ENCODE measurements around the gene IQCM.

The IQCM gene

GRCh38 chr4:149715822-149716585 lies 99.6 kb downstream of the IQCM start:
- H3K27me3 ChIP-seq (replicated peaks in 2 of 5; ENCODE audit: control insufficient read depth in 4 of 5, insufficient read depth in 5 of 5, low read length in 4 of 5) = no peaks in the 10 kb centered on the region
- H3K27ac ChIP-seq (ENCODE audit: insufficient read depth in 1 of 2, low read depth in 1 of 2, low read length in 2 of 2, poor library complexity in 1 of 2, severe bottlenecking in 2 of 2) = no peak overlapping the region
- H3K4me1 ChIP-seq (ENCODE audit: control extremely low read depth in 1 of 4, control insufficient read depth in 4 of 4, insufficient read depth in 4 of 4, low read length in 3 of 4) = no peaks in the 10 kb centered on the region
- H3K36me3 ChIP-seq (ENCODE audit: control insufficient read depth in 4 of 4, insufficient read depth in 4 of 4, low read length in 3 of 4) = no peaks in the 10 kb centered on the region
- ChIA-PET POLR2A (no interaction called here), CTCF (no interaction called here)
- no peak overlapping the region for H3K4me3 ChIP-seq (ENCODE audit: control insufficient read depth in 1 of 7, extremely low read depth in 1 of 7, insufficient read depth in 4 of 7, low read depth in 2 of 7, low read length in 6 of 7)
- DNase-seq = no peak
- H3K9me3 ChIP-seq (ENCODE audit: control extremely low read depth in 1 of 5, control insufficient read depth in 4 of 5, insufficient read depth in 2 of 5, low read depth in 1 of 5, low read length in 4 of 5) = no peaks in the 10 kb centered on the region
- WGBS (ENCODE audit: insufficient coverage) = 95% methylated on average over 10 of the region's 14 CpGs

- Histone ChIP-seq H3K4me1 (ENCODE audit: control extremely low read depth in 1 of 4, control insufficient read depth in 4 of 4, insufficient read depth in 4 of 4, low read length in 3 of 4) (no peaks in the 10 kb centered on the region), H3K27ac (ENCODE audit: insufficient read depth in 1 of 2, low read depth in 1 of 2, low read length in 2 of 2, poor library complexity in 1 of 2, severe bottlenecking in 2 of 2) (no peak overlapping the region), H3K9me3 (ENCODE audit: control extremely low read depth in 1 of 5, control insufficient read depth in 4 of 5, insufficient read depth in 2 of 5, low read depth in 1 of 5, low read length in 4 of 5) (no peaks in the 10 kb centered on the region), H3K4me3 (ENCODE audit: control insufficient read depth in 1 of 7, extremely low read depth in 1 of 7, insufficient read depth in 4 of 7, low read depth in 2 of 7, low read length in 6 of 7) (no peak overlapping the region), H3K27me3 (replicated peaks in 2 of 5; ENCODE audit: control insufficient read depth in 4 of 5, insufficient read depth in 5 of 5, low read length in 4 of 5) (no peaks in the 10 kb centered on the region), H3K36me3 (ENCODE audit: control insufficient read depth in 4 of 4, insufficient read depth in 4 of 4, low read length in 3 of 4) (no peaks in the 10 kb centered on the region)
- no peak for DNase-seq
- WGBS (ENCODE audit: insufficient coverage) = 61% methylated on average over 3 of the region's 3 CpGs
- ChIA-PET POLR2A (no interaction called here), CTCF (no interaction called here)
These were observed 102.6 kb downstream of the IQCM start for GRCh38 chr4:149713031-149713430.

GRCh38 chr4:149711593-149712365 lies 103.9 kb downstream of the IQCM start:
- DNase-seq = no peak
- ChIA-PET CTCF (no interaction called here), POLR2A (no interaction called here)
- H3K27ac ChIP-seq (ENCODE audit: insufficient read depth in 1 of 2, low read depth in 1 of 2, low read length in 2 of 2, poor library complexity in 1 of 2, severe bottlenecking in 2 of 2) = no peak overlapping the region
- H3K4me3 ChIP-seq (ENCODE audit: control insufficient read depth in 1 of 7, extremely low read depth in 1 of 7, insufficient read depth in 4 of 7, low read depth in 2 of 7, low read length in 6 of 7) = no peak overlapping the region
- WGBS (ENCODE audit: insufficient coverage) = 100% methylated on average over 1 of the region's 2 CpGs
- H3K4me1 ChIP-seq (ENCODE audit: control extremely low read depth in 1 of 4, control insufficient read depth in 4 of 4, insufficient read depth in 4 of 4, low read length in 3 of 4) = no peaks in the 10 kb centered on the region
- no peaks in the 10 kb centered on the region for H3K27me3 ChIP-seq (replicated peaks in 2 of 5; ENCODE audit: control insufficient read depth in 4 of 5, insufficient read depth in 5 of 5, low read length in 4 of 5)
- no peaks in the 10 kb centered on the region for H3K9me3 ChIP-seq (ENCODE audit: control extremely low read depth in 1 of 5, control insufficient read depth in 4 of 5, insufficient read depth in 2 of 5, low read depth in 1 of 5, low read length in 4 of 5)
- H3K36me3 ChIP-seq (ENCODE audit: control insufficient read depth in 4 of 4, insufficient read depth in 4 of 4, low read length in 3 of 4) = no peaks in the 10 kb centered on the region

GRCh38 chr4:149709640-149710039 lies 106.0 kb downstream of the IQCM start:
- no peaks in the 10 kb centered on the region for H3K9me3 ChIP-seq (ENCODE audit: control extremely low read depth in 1 of 5, control insufficient read depth in 4 of 5, insufficient read depth in 2 of 5, low read depth in 1 of 5, low read length in 4 of 5)
- CTCF ChIA-PET = no interaction called here
- H3K27me3 ChIP-seq (replicated peaks in 2 of 5; ENCODE audit: control insufficient read depth in 4 of 5, insufficient read depth in 5 of 5, low read length in 4 of 5) = no peaks in the 10 kb centered on the region
- POLR2A ChIA-PET = no interaction called here
- no peak for DNase-seq
- H3K27ac ChIP-seq (ENCODE audit: insufficient read depth in 1 of 2, low read depth in 1 of 2, low read length in 2 of 2, poor library complexity in 1 of 2, severe bottlenecking in 2 of 2) = no peak overlapping the region
- H3K4me1 ChIP-seq (ENCODE audit: control extremely low read depth in 1 of 4, control insufficient read depth in 4 of 4, insufficient read depth in 4 of 4, low read length in 3 of 4) = no peaks in the 10 kb centered on the region
- H3K36me3 ChIP-seq (ENCODE audit: control insufficient read depth in 4 of 4, insufficient read depth in 4 of 4, low read length in 3 of 4) = no peaks in the 10 kb centered on the region
- H3K4me3 ChIP-seq (ENCODE audit: control insufficient read depth in 1 of 7, extremely low read depth in 1 of 7, insufficient read depth in 4 of 7, low read depth in 2 of 7, low read length in 6 of 7) = no peak overlapping the region

GRCh38 chr4:149708513-149709130 lies 107.0 kb downstream of the IQCM start:
- Histone ChIP-seq H3K27me3 (replicated peaks in 2 of 5; ENCODE audit: control insufficient read depth in 4 of 5, insufficient read depth in 5 of 5, low read length in 4 of 5) (no peaks in the 10 kb centered on the region), H3K9me3 (ENCODE audit: control extremely low read depth in 1 of 5, control insufficient read depth in 4 of 5, insufficient read depth in 2 of 5, low read depth in 1 of 5, low read length in 4 of 5) (no peaks in the 10 kb centered on the region), H3K4me1 (ENCODE audit: control extremely low read depth in 1 of 4, control insufficient read depth in 4 of 4, insufficient read depth in 4 of 4, low read length in 3 of 4) (no peaks in the 10 kb centered on the region), H3K4me3 (ENCODE audit: control insufficient read depth in 1 of 7, extremely low read depth in 1 of 7, insufficient read depth in 4 of 7, low read depth in 2 of 7, low read length in 6 of 7) (no peak overlapping the region), H3K36me3 (ENCODE audit: control insufficient read depth in 4 of 4, insufficient read depth in 4 of 4, low read length in 3 of 4) (no peaks in the 10 kb centered on the region), H3K27ac (ENCODE audit: insufficient read depth in 1 of 2, low read depth in 1 of 2, low read length in 2 of 2, poor library complexity in 1 of 2, severe bottlenecking in 2 of 2) (no peak overlapping the region)
- ChIA-PET CTCF (no interaction called here), POLR2A (no interaction called here)
- no CpG with 5 or more reads among the region's 1 CpG for WGBS (ENCODE audit: insufficient coverage)
- no peak for DNase-seq

GRCh38 chr4:149707862-149708261 lies 107.8 kb downstream of the IQCM start:
- Histone ChIP-seq H3K27me3 (replicated peaks in 2 of 5; ENCODE audit: control insufficient read depth in 4 of 5, insufficient read depth in 5 of 5, low read length in 4 of 5) (no peaks in the 10 kb centered on the region), H3K4me1 (ENCODE audit: control extremely low read depth in 1 of 4, control insufficient read depth in 4 of 4, insufficient read depth in 4 of 4, low read length in 3 of 4) (no peaks in the 10 kb centered on the region), H3K9me3 (ENCODE audit: control extremely low read depth in 1 of 5, control insufficient read depth in 4 of 5, insufficient read depth in 2 of 5, low read depth in 1 of 5, low read length in 4 of 5) (no peaks in the 10 kb centered on the region), H3K36me3 (ENCODE audit: control insufficient read depth in 4 of 4, insufficient read depth in 4 of 4, low read length in 3 of 4) (no peaks in the 10 kb centered on the region), H3K4me3 (ENCODE audit: control insufficient read depth in 1 of 7, extremely low read depth in 1 of 7, insufficient read depth in 4 of 7, low read depth in 2 of 7, low read length in 6 of 7) (no peak overlapping the region), H3K27ac (ENCODE audit: insufficient read depth in 1 of 2, low read depth in 1 of 2, low read length in 2 of 2, poor library complexity in 1 of 2, severe bottlenecking in 2 of 2) (no peak overlapping the region)
- WGBS (ENCODE audit: insufficient coverage) = 40% methylated on average over 1 of the region's 1 CpG
- DNase-seq = no peak
- ChIA-PET CTCF (no interaction called here), POLR2A (no interaction called here)

- no peaks in the 10 kb centered on the region for H3K36me3 ChIP-seq (ENCODE audit: control insufficient read depth in 4 of 4, insufficient read depth in 4 of 4, low read length in 3 of 4)
- H3K27me3 ChIP-seq (replicated peaks in 2 of 5; ENCODE audit: control insufficient read depth in 4 of 5, insufficient read depth in 5 of 5, low read length in 4 of 5) = no peaks in the 10 kb centered on the region
- DNase-seq = no peak
- ChIA-PET CTCF (no interaction called here), POLR2A (no interaction called here)
- H3K9me3 ChIP-seq (ENCODE audit: control extremely low read depth in 1 of 5, control insufficient read depth in 4 of 5, insufficient read depth in 2 of 5, low read depth in 1 of 5, low read length in 4 of 5) = no peaks in the 10 kb centered on the region
- H3K27ac ChIP-seq (ENCODE audit: insufficient read depth in 1 of 2, low read depth in 1 of 2, low read length in 2 of 2, poor library complexity in 1 of 2, severe bottlenecking in 2 of 2) = no peak overlapping the region
- H3K4me3 ChIP-seq (ENCODE audit: control insufficient read depth in 1 of 7, extremely low read depth in 1 of 7, insufficient read depth in 4 of 7, low read depth in 2 of 7, low read length in 6 of 7) = no peak overlapping the region
- no peaks in the 10 kb centered on the region for H3K4me1 ChIP-seq (ENCODE audit: control extremely low read depth in 1 of 4, control insufficient read depth in 4 of 4, insufficient read depth in 4 of 4, low read length in 3 of 4)
These were observed 108.7 kb downstream of the IQCM start for GRCh38 chr4:149706942-149707341.
